ENCODE results near the gene VAMP7. TPM values are rescaled to one million over a fixed set of nuclear protein-coding genes. Genes with fewer than 3 reads are reported as not detected.
"Not testable (repeated sequence)": the region's sequence is repeated elsewhere in the genome, so short reads cannot be mapped to it uniquely, and the experiment has no call there.

Gene VAMP7, protein sequence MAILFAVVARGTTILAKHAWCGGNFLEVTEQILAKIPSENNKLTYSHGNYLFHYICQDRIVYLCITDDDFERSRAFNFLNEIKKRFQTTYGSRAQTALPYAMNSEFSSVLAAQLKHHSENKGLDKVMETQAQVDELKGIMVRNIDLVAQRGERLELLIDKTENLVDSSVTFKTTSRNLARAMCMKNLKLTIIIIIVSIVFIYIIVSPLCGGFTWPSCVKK
- 10 to 100 TPM; 30.5 to 30.7 TPM for total RNA-seq

DNA sequence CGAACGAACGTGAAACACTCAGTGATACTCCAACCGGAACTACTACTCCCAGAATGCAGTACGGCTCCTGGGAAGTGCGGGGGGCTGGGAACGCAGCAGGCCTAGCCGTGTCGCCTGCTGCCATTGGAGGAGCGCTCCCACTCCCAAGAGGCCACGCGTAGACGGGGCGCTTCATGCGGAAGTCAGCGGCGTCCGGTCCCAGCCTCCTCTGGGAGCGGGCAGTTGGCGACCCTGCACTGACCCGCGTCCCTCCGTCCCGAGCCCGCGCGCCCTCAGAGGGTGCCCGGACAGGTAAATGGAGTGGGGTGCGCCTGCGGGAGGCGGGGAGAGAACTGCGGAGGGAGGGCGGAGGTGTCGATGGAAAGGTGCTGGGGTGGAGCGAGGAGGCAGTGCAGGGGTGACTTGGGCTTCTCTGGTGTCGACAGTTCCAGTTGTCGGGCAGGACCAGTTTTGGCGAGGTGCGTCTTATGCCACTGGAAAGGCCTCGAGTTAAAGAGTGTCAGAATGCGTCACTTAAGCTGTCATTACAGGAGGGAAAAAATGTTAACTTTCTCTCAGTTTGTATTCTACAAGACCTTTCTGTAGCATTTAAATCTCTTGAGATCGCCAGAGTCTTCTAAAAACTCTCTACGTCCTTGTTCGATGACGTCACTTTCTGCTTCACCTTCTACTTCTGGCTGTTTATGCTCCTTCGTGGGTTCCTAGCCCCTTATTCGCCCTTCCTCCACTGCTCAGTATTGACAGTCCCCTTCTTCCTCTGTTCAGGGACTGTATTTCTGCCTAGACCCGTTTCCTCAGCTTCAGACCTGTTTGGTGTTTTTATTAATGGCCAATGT lies at the start of gene VAMP7:
Gene VAMP7 (plus strand): TSS at position 188 of the 836 bp plus-strand sequence. CDS start 8,122 bp downstream, outside the sequence.
- no peaks in the 10 kb centered on the region for H3K9me3 Mint-ChIP-seq
- ChIA-PET POLR2A (no interaction called here), CTCF (no interaction called here)
- no peaks in the 10 kb centered on the region for H3K27me3 Mint-ChIP-seq
- intact Hi-C loops (cut with micrococcal nuclease) = no loop called here
- H3K27ac Mint-ChIP-seq = peak within 1 kb of the TSS; percentile 91
- TF ChIP-seq, protein P1, sequence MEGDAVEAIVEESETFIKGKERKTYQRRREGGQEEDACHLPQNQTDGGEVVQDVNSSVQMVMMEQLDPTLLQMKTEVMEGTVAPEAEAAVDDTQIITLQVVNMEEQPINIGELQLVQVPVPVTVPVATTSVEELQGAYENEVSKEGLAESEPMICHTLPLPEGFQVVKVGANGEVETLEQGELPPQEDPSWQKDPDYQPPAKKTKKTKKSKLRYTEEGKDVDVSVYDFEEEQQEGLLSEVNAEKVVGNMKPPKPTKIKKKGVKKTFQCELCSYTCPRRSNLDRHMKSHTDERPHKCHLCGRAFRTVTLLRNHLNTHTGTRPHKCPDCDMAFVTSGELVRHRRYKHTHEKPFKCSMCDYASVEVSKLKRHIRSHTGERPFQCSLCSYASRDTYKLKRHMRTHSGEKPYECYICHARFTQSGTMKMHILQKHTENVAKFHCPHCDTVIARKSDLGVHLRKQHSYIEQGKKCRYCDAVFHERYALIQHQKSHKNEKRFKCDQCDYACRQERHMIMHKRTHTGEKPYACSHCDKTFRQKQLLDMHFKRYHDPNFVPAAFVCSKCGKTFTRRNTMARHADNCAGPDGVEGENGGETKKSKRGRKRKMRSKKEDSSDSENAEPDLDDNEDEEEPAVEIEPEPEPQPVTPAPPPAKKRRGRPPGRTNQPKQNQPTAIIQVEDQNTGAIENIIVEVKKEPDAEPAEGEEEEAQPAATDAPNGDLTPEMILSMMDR (IDR thresholded peaks at IDR 0.05) = no peak
- DNase-seq (peak; percentile 87), ATAC-seq (peak; percentile 99)
- H3K4me3 Mint-ChIP-seq = peak within 1 kb of the TSS; percentile 86
- H3K36me3 Mint-ChIP-seq (ENCODE audit: low read depth) = no peaks in the 10 kb centered on the region
- H3K4me1 Mint-ChIP-seq (ENCODE audit: low read depth) = peaks cover 17% of the 10 kb centered on the region

DNA sequence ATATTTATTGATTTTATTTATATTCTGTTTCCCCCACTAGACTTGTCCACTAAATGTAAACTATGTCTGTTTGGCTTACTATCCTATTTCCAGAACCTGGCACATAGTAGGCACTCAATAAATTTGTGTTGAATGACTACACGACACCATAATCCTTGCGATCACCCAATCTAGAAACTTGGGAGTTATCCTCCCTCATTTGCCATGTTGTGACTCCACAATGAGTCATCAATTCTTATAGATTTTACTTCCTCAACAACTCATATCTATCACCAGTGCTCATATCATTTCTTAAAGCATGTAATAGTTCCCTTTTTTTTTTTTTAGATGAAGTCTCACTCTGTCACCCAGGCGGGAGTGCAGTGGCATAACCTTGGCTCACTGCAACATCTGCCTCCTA lies 39.9 kb upstream of the VAMP7 start:
- TF ChIP-seq, protein P1 (IDR thresholded peaks at IDR 0.05) = no peak
- peaks cover 10% of the 10 kb centered on the region for H3K9me3 Mint-ChIP-seq
- H3K27ac Mint-ChIP-seq = no peak overlapping the region
- H3K27me3 Mint-ChIP-seq = no peaks in the 10 kb centered on the region
- ATAC-seq (no peak), DNase-seq (no peak)
- H3K36me3 Mint-ChIP-seq (ENCODE audit: low read depth) = no peaks in the 10 kb centered on the region
- ChIA-PET CTCF (no interaction called here), POLR2A (no interaction called here)
- no peaks in the 10 kb centered on the region for H3K4me1 Mint-ChIP-seq (ENCODE audit: low read depth)
- no peak overlapping the region for H3K4me3 Mint-ChIP-seq
- intact Hi-C loops (cut with micrococcal nuclease) = no loop called here

DNA sequence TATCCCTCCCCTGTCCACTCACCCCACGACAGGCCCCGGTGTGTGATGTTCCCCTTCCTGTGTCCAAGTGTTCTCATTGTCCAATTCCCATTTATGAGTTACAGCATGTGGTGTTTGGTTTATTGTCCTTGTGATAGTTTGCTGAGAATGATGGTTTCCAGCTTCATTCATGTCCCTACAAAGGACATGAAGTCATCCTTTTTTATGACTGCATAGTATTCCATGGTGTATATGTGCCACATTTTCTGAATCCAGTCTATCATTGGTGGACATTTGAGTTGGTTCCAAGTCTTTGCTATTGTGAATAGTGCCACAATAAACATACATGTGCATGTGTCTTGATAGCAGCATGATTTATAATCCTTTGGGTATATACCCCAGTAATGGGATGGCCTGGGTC lies 29.4 kb upstream of the VAMP7 start:
- H3K27ac Mint-ChIP-seq; DNase-seq; H3K4me1 Mint-ChIP-seq (ENCODE audit: low read depth); intact Hi-C loops (cut with micrococcal nuclease); ATAC-seq; H3K36me3 Mint-ChIP-seq (ENCODE audit: low read depth); H3K9me3 Mint-ChIP-seq; POLR2A ChIA-PET; CTCF ChIA-PET; H3K4me3 Mint-ChIP-seq; H3K27me3 Mint-ChIP-seq: not testable (repeated sequence)

DNA sequence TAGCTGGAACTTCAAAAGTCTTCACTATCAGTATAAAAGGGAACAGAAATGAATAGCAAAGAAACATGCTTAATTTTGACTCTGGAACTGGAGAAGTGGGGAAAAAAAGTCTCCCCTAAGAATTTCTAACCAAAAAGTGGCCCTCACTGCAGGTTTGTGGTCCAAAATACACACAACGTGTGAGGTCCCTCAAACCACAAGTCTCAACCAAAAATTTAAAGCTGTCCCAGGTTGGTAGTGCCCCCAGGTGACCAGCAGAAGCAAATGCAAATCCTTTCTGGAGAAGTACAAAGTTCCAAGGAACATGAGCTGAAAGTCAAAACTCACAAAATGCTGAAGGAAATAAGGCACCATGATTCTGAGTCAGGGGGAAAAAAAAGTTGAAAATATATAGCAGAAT lies 23.6 kb upstream of the VAMP7 start:
- ATAC-seq (no peak), DNase-seq (no peak)
- CTCF ChIA-PET = no interaction called here
- H3K4me1 Mint-ChIP-seq (ENCODE audit: low read depth) = no peaks in the 10 kb centered on the region
- peaks cover 5% of the 10 kb centered on the region for H3K27me3 Mint-ChIP-seq
- no peak overlapping the region for H3K27ac Mint-ChIP-seq
- intact Hi-C loops (cut with micrococcal nuclease) = no loop called here
- peaks cover 3% of the 10 kb centered on the region for H3K9me3 Mint-ChIP-seq
- no peaks in the 10 kb centered on the region for H3K36me3 Mint-ChIP-seq (ENCODE audit: low read depth)
- POLR2A ChIA-PET = no interaction called here
- no peak overlapping the region for H3K4me3 Mint-ChIP-seq
- TF ChIP-seq, protein P1 (IDR thresholded peaks at IDR 0.05) = peak; percentile 11

DNA sequence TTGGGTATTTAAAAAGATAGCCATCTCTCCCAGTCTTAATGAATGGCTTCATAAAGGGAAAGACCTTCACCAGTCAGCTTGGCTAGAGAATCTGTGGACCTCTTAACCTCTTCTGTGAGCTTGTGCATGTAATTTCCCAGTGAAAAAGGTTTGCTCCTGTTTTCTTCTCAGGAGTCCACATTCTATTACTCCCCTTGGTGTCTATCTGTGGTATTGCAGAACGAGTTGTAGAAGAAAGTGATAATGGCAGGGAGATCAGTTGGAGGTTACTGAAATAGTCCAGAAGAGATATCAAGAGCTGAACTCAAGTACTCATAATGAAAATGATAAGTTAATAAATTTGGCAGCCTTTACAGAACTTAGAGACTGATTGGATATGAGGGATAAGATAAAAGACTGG lies 16.5 kb upstream of the VAMP7 start:
- H3K36me3 Mint-ChIP-seq (ENCODE audit: low read depth) = no peaks in the 10 kb centered on the region
- no peak for ATAC-seq
- no peak for DNase-seq
- no peak overlapping the region for H3K4me3 Mint-ChIP-seq
- CTCF ChIA-PET = no interaction called here
- no peaks in the 10 kb centered on the region for H3K27me3 Mint-ChIP-seq
- H3K27ac Mint-ChIP-seq = no peak overlapping the region
- intact Hi-C loops (cut with micrococcal nuclease) = no loop called here
- POLR2A ChIA-PET = no interaction called here
- H3K4me1 Mint-ChIP-seq (ENCODE audit: low read depth) = no peaks in the 10 kb centered on the region
- TF ChIP-seq, protein P1 (IDR thresholded peaks at IDR 0.05) = no peak
- peaks cover 6% of the 10 kb centered on the region for H3K9me3 Mint-ChIP-seq

Measured in activated CD8-positive, alpha-beta T cell treated with anti-CD3 and anti-CD28 coated beads for 36 hours (primary cell).